H1 (cell line): ENCODE data around the gene PILRB. TPM values are rescaled to one million over a fixed set of nuclear protein-coding genes. Genes with fewer than 3 reads are reported as not detected.

ENCODE experiments used
- CTCF ChIA-PET: fragments of 300-600 bp; sonication (Branson Sonifier 250); formaldehyde crosslinking; loops from one replicate; lab custom pipeline; 2021; ENCODE audit not compliant: partially characterized antibody; lab: Charles Lee
- POLR2A ChIA-PET: fragments of 300-600 bp; sonication (Branson Sonifier 250); formaldehyde crosslinking; loops from one replicate; lab custom pipeline; 2021; ENCODE audit warnings: inconsistent platforms; ENCODE audit not compliant: partially characterized antibody; lab: Charles Lee
- DNase-seq, 2 experiments: peaks; one replicate each; pipeline versions ENCODE4 v3.0.0 to v3.0.0-alpha.2; 2010 to 2022; ENCODE audit warnings: low spot score in 2 of 2, low read depth in 1 of 2, mixed read lengths in 1 of 2
- FAIRE-seq: peaks from 2 replicates; lab custom pipeline; 2011; peaks lifted over from hg19 to GRCh38; lab: Jason Lieb, UNC
- H2AFZ ChIP-seq: 2 replicates; pipeline ENCODE4 v1.8.1; 2012; ENCODE audit warnings: low read length, inconsistent platforms
- H2AK5ac ChIP-seq: 2 replicates; pipeline ENCODE4 v1.6.1; 2013; ENCODE audit warnings: low read depth, low read length
- H2BK120ac ChIP-seq: replicated peaks from 2 replicates; pipeline ENCODE3; 2013; ENCODE audit warnings: low read depth, low read length, inconsistent platforms
- H2BK12ac ChIP-seq: 2 replicates; pipeline ENCODE4 v1.6.1; 2013; ENCODE audit warnings: low read depth, low read length
- H2BK15ac ChIP-seq: 2 replicates; pipeline ENCODE4 v1.6.1; 2013; ENCODE audit warnings: low read length
- H2BK20ac ChIP-seq: 2 replicates; pipeline ENCODE4 v1.6.1; 2013; ENCODE audit warnings: low read length
- H2BK5ac ChIP-seq: 2 replicates; pipeline ENCODE4 v1.6.1; 2013; ENCODE audit warnings: low read depth, low read length
- H3K14ac ChIP-seq: 2 replicates; pipeline ENCODE4 v1.6.1; 2013; ENCODE audit warnings: inconsistent platforms; ENCODE audit not compliant: insufficient read length
- H3K18ac ChIP-seq: 2 replicates; pipeline ENCODE4 v1.6.1; 2013; ENCODE audit warnings: low read length; ENCODE audit errors: extremely low read depth
- H3K23ac ChIP-seq: 2 replicates; pipeline ENCODE4 v1.6.1; 2013; ENCODE audit warnings: inconsistent platforms; ENCODE audit not compliant: insufficient read length
- H3K23me2 ChIP-seq: 2 replicates; pipeline ENCODE4 v1.6.1; 2013; ENCODE audit warnings: low read depth, low read length
- H3K27ac ChIP-seq: 2 replicates; pipeline ENCODE4 v1.6.1; 2011; ENCODE audit warnings: low read depth, low read length, inconsistent platforms
- H3K27me3 ChIP-seq, 4 experiments: replicated peaks in 1 of 4; 1 replicate in 1 of 4; 2 replicates in 3 of 4; pipeline versions ENCODE4 v1.6.1 to v1.8.1; 2011 to 2013; ENCODE audit warnings: low read length in 3 of 4, mild to moderate bottlenecking in 3 of 4, inconsistent platforms in 2 of 4, mixed read lengths in 2 of 4, moderate library complexity in 1 of 4; ENCODE audit not compliant: control insufficient read depth in 3 of 4, insufficient read depth in 3 of 4; ENCODE audit errors: extremely low read depth in 1 of 4
- H3K36me3 ChIP-seq, 4 experiments: 2 replicates each; pipeline versions ENCODE4 v1.6.1 to v1.8.1; 2011 to 2013; ENCODE audit warnings: mild to moderate bottlenecking in 4 of 4, low read length in 3 of 4, moderate library complexity in 2 of 4, control low read depth in 1 of 4, inconsistent platforms in 1 of 4; ENCODE audit not compliant: insufficient read depth in 4 of 4, control insufficient read depth in 2 of 4
- H3K4ac ChIP-seq: replicated peaks from 2 replicates; pipeline ENCODE3; 2013; ENCODE audit warnings: low read length, low read depth, mixed read lengths, inconsistent platforms; ENCODE audit not compliant: insufficient read length
- H3K4me1 ChIP-seq, 4 experiments: replicated peaks in 1 of 4; 1 replicate in 1 of 4; 2 replicates in 3 of 4; pipeline versions ENCODE4 v1.6.1 to v1.8.1; 2011 to 2013; ENCODE audit warnings: low read length in 3 of 4, inconsistent platforms in 2 of 4, mixed read lengths in 1 of 4; ENCODE audit not compliant: insufficient read depth in 4 of 4, control insufficient read depth in 3 of 4
- H3K4me2 ChIP-seq, 2 experiments: 2 replicates each; pipeline versions ENCODE4 v1.6.1 to v1.8.1; 2011 to 2013; ENCODE audit warnings: low read depth in 2 of 2, low read length in 2 of 2, control low read depth in 1 of 2, inconsistent platforms in 1 of 2, mild to moderate bottlenecking in 1 of 2; ENCODE audit not compliant: insufficient read depth in 1 of 2
- H3K4me3 ChIP-seq, 4 experiments: fragments of 200-600, 300-600 bp in 1 of 4; sonication (generic), shearing (Covaris generic), sonication (Bioruptor Twin) in 1 of 4; 2 replicates each; pipeline versions ENCODE4 v1.5.1 to v1.8.1; 2011 to 2016; ENCODE audit warnings: low read length in 4 of 4, low read depth in 3 of 4, control low read depth in 2 of 4, inconsistent platforms in 2 of 4, mild to moderate bottlenecking in 2 of 4, mixed read lengths in 1 of 4, moderate library complexity in 1 of 4; ENCODE audit not compliant: insufficient read depth in 2 of 4; ENCODE audit errors: extremely low read depth in 1 of 4
- H3K56ac ChIP-seq: replicated peaks from 2 replicates; pipeline ENCODE3; 2013; ENCODE audit warnings: low read depth, mild to moderate bottlenecking, mixed read lengths, low read length, inconsistent platforms; ENCODE audit not compliant: insufficient read length
- H3K79me1 ChIP-seq: 2 replicates; pipeline ENCODE4 v1.6.1; 2013; ENCODE audit warnings: low read depth, low read length, control low read depth
- H3K79me2 ChIP-seq, 2 experiments: 2 replicates each; pipeline versions ENCODE4 v1.6.1 to v1.8.1; 2012 to 2013; ENCODE audit warnings: low read length in 2 of 2, mild to moderate bottlenecking in 2 of 2, inconsistent platforms in 1 of 2; ENCODE audit not compliant: insufficient read depth in 2 of 2, control insufficient read depth in 1 of 2
- H3K9ac ChIP-seq, 4 experiments: replicated peaks in 1 of 4; 1 replicate in 1 of 4; 2 replicates in 3 of 4; pipeline versions ENCODE4 v1.6.1 to v1.8.1; 2011 to 2013; ENCODE audit warnings: low read depth in 3 of 4, low read length in 3 of 4, control low read depth in 2 of 4, mild to moderate bottlenecking in 2 of 4, moderate library complexity in 2 of 4, inconsistent platforms in 1 of 4; ENCODE audit errors: extremely low read depth in 1 of 4
- H3K9me3 ChIP-seq, 2 experiments: 2 replicates each; pipeline versions ENCODE4 v1.6.1 to v1.8.1; 2012 to 2013; ENCODE audit warnings: mild to moderate bottlenecking in 2 of 2, moderate library complexity in 2 of 2, control low read depth in 1 of 2, inconsistent platforms in 1 of 2, low read depth in 1 of 2, low read length in 1 of 2, mixed read lengths in 1 of 2; ENCODE audit not compliant: insufficient read depth in 2 of 2
- H4K20me1 ChIP-seq, 2 experiments: replicated peaks in 1 of 2; 2 replicates each; pipeline versions ENCODE3 to v1.8.1; 2011 to 2013; ENCODE audit warnings: inconsistent platforms in 2 of 2, low read length in 2 of 2, mild to moderate bottlenecking in 1 of 2; ENCODE audit not compliant: insufficient read depth in 2 of 2, control insufficient read depth in 1 of 2
- H4K5ac ChIP-seq: 2 replicates; pipeline ENCODE4 v1.6.1; 2013; ENCODE audit warnings: low read length, low read depth, mixed read lengths, inconsistent platforms; ENCODE audit not compliant: insufficient read length
- H4K8ac ChIP-seq: 2 replicates; pipeline ENCODE4 v1.8.0; 2013; ENCODE audit warnings: mild to moderate bottlenecking, moderate library complexity, low read length, inconsistent platforms; ENCODE audit not compliant: insufficient read depth; ENCODE audit errors: extremely low read depth
- H4K91ac ChIP-seq: replicated peaks from 2 replicates; pipeline ENCODE3; 2013; ENCODE audit warnings: low read length, mixed read lengths, inconsistent platforms; ENCODE audit not compliant: insufficient read length
- ASH2L ChIP-seq: fragments of 200-600, 300-600 bp; sonication (generic); IDR thresholded peaks from one replicate; pipeline ENCODE4 v1.7.1; 2017; ENCODE audit warnings: low read length
- CTCF ChIP-seq, 3 experiments: IDR thresholded peaks; 1 replicate in 2 of 3; 2 replicates in 1 of 3; pipeline versions ENCODE4 v1.5.1 to v1.6.1; 2011; ENCODE audit warnings: low read length in 3 of 3, mild to moderate bottlenecking in 3 of 3, inconsistent platforms in 2 of 3, low read depth in 1 of 3, moderate library complexity in 1 of 3; ENCODE audit not compliant: insufficient read depth in 1 of 3; ENCODE audit errors: control extremely low read depth in 1 of 3
- PHF8 ChIP-seq: fragments of 200-600 bp; sonication (generic); conservative IDR thresholded peaks from 2 replicates; pipeline ENCODE4 v1.7.1; 2012; ENCODE audit warnings: low read depth, mild to moderate bottlenecking, inconsistent platforms, low read length, moderate library complexity
- POU5F1 ChIP-seq: IDR thresholded peaks from 2 replicates; pipeline ENCODE4 v1.6.1; 2011; ENCODE audit warnings: low read depth, mild to moderate bottlenecking, low read length, moderate library complexity
- RAD21 ChIP-seq, 2 experiments: IDR thresholded peaks in 1 of 2; conservative IDR thresholded peaks in 1 of 2; 2 replicates each; pipeline ENCODE4 v1.6.1; 2011; ENCODE audit warnings: low read depth in 2 of 2, low read length in 2 of 2, improper control_type of control experiment in 1 of 2, inconsistent platforms in 1 of 2, mild to moderate bottlenecking in 1 of 2, moderate library complexity in 1 of 2
- RBBP5 ChIP-seq: IDR thresholded peaks from 2 replicates; pipeline ENCODE4 v1.7.1; 2012; ENCODE audit warnings: low read depth, mild to moderate bottlenecking, inconsistent platforms, low read length, moderate library complexity, borderline replicate concordance
- WGBS, 2 experiments: shearing (Covaris generic) in 1 of 2; methylation state at CpG; one replicate each; pipeline versions ENCODE4 v1.1.6 to v1.1.7; 2013 to 2015; ENCODE audit warnings: low lambda C conversion rate in 2 of 2, mixed read lengths in 2 of 2, inconsistent platforms in 1 of 2, low coverage in 1 of 2, missing lambda C conversion rate in 1 of 2; ENCODE audit not compliant: insufficient replicate concordance in 2 of 2, insufficient coverage in 1 of 2, insufficient read length in 1 of 2; ENCODE audit errors: extremely low coverage in 1 of 2, missing lambda C conversion rate in 1 of 2; 5-methylcytosine and 5-hydroxymethylcytosine counted together
- polyA plus RNA-seq, 7 experiments: library from polyadenylated mRNA; depleted of rRNA in 3 of 7; stranded (reverse) in 5 of 7; unstranded in 2 of 7; fragments of >200 nt in 5 of 7; fragments of 200-250 nt in 2 of 7; gene quantifications; 1 replicate in 5 of 7; 2 replicates in 1 of 7; 4 replicates in 1 of 7; pipeline versions ENCODE4 v1.2.1 to v1.2.3, GENCODE V29; 2011 to 2013; ENCODE audit warnings: missing spikeins in 2 of 7, mixed read lengths in 2 of 7
- total RNA-seq: library from RNA; stranded (reverse); fragmentation: NEBNext Ultra II Directional; extraction: Animal tissue kit (Norgen Biotek cat#: 25700); gene quantifications from 2 replicates; pipeline ENCODE4 v1.2.1, GENCODE V29; 2021
- TF ChIP-seq, protein P1 (sequence below): IDR thresholded peaks from 2 replicates; pipeline ENCODE4 v1.6.1; 2011; ENCODE audit warnings: low read depth, mild to moderate bottlenecking, low read length; ENCODE audit not compliant: insufficient read depth

Gene PILRB
- total and polyA plus RNA-seq, 2 of the 8 experiments (the other 6 are each of a cell fraction or from before 2014, with no cell fraction given): 32.2 to 49.9 TPM

- Histone ChIP-seq H3K4ac (no peak overlapping the region), H3K56ac (no peak overlapping the region), H3K27me3 (no peaks in the 10 kb centered on the region; a peak in 1 of 7 replicates), H4K8ac (no peak overlapping the region), H3K23me2 (no peaks in the 10 kb centered on the region), H3K18ac (no peak overlapping the region), H3K14ac (no peak overlapping the region), H3K36me3 (no peaks in the 10 kb centered on the region), H4K5ac (no peak overlapping the region), H3K4me1 (no peaks in the 10 kb centered on the region), H3K79me2 (no peaks in the 10 kb centered on the region), H4K20me1 (no peaks in the 10 kb centered on the region), H2BK12ac (no peak overlapping the region), H2AK5ac (no peak overlapping the region), H3K79me1 (no peaks in the 10 kb centered on the region), H3K4me2 (no peak overlapping the region), H3K27ac (no peak overlapping the region), H3K23ac (no peak overlapping the region), H2BK20ac (no peak overlapping the region), H2AFZ (no peak overlapping the region), H3K9ac (no peak overlapping the region), H2BK5ac (no peak overlapping the region), H4K91ac (no peak overlapping the region), H3K9me3 (no peaks in the 10 kb centered on the region), H2BK15ac (no peak overlapping the region), H2BK120ac (no peak overlapping the region), H3K4me3 (no peak overlapping the region)
- FAIRE-seq (peak; percentile 70), DNase-seq (peak in 1 of 2 experiments; percentile 51)
- CTCF ChIA-PET: interaction anchor here (0.6 to 4.4 kb wide), 34 partner anchors 8 to 392 kb away, joined by 3 to 41 read pairs (median 5); partner anchors contain the start of genes PILRB and POP7
- POLR2A ChIA-PET: interaction anchor here (0.5 to 2.3 kb wide), 7 partner anchors 22 to 118 kb away, joined by 3 to 12 read pairs (median 3); partner anchors contain the start of genes MEPCE and ZCWPW1
- 63% methylated on average over 12 of the region's 12 CpGs; no CpG with 5 or more reads in 1 of the 2 experiments for WGBS, 2 experiments
- no peak for TF ChIP-seq PHF8
- TF ChIP-seq RAD21 (IDR thresholded peaks at IDR 0.05 in 1 of 2, conservative IDR thresholded peaks at IDR 0.05 in 1 of 2; ENCODE audit: low read depth in 2 of 2, low read length in 2 of 2): peak; percentile 74 to 78
- no peak for TF ChIP-seq ASH2L
- TF ChIP-seq POU5F1: no peak
- TF ChIP-seq, protein P1, sequence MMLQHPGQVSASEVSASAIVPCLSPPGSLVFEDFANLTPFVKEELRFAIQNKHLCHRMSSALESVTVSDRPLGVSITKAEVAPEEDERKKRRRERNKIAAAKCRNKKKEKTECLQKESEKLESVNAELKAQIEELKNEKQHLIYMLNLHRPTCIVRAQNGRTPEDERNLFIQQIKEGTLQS: no peak
- peak in 2 of 3 experiments; percentile 66 to 76; a peak in 3 of 4 replicates for TF ChIP-seq CTCF (IDR thresholded peaks at IDR 0.05; ENCODE audit: control extremely low read depth in 1 of 3, insufficient read depth in 1 of 3, low read depth in 1 of 3, low read length in 3 of 3)
- TF ChIP-seq RBBP5: no peak
These were observed 49.6 kb downstream of the PILRB start for GRCh38 chr7:100407285-100408180.
